ENCODE results near the gene KCNH6.

DNA sequence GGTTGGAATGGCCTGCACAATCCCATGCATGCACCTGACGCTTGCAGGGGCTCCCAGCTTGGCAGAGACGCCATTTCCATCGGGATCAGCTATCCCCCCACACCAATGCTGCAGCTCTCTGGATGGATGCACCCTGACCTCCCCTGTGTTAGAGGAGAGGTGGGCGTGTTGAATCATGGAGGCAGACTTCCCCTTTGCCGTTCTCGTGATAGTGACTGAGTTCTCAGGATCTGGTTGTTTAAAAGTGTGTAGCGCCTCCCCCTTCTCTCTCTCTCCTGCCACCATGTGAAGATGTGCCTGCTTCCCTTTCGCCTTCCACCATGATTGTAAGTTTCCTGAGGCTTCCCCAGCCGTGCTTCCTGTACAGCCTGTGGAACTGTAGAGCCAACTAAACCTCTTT lies 17.8 kb upstream of the KCNH6 start:
- TF ChIP-seq, protein P1, sequence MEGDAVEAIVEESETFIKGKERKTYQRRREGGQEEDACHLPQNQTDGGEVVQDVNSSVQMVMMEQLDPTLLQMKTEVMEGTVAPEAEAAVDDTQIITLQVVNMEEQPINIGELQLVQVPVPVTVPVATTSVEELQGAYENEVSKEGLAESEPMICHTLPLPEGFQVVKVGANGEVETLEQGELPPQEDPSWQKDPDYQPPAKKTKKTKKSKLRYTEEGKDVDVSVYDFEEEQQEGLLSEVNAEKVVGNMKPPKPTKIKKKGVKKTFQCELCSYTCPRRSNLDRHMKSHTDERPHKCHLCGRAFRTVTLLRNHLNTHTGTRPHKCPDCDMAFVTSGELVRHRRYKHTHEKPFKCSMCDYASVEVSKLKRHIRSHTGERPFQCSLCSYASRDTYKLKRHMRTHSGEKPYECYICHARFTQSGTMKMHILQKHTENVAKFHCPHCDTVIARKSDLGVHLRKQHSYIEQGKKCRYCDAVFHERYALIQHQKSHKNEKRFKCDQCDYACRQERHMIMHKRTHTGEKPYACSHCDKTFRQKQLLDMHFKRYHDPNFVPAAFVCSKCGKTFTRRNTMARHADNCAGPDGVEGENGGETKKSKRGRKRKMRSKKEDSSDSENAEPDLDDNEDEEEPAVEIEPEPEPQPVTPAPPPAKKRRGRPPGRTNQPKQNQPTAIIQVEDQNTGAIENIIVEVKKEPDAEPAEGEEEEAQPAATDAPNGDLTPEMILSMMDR (IDR thresholded peaks at IDR 0.05) = no peak
- TF ChIP-seq POLR2AphosphoS5 (IDR thresholded peaks at IDR 0.05) = no peak

All from esophagus muscularis mucosa (tissue), 3 donors.